Ishikawa (cell line): ENCODE data around the gene SLC8A1.

Source experiments
- CEBPB ChIP-seq: IDR thresholded peaks from 2 replicates; pipeline ENCODE4 v1.6.1; 2012
- CREB1 ChIP-seq: IDR thresholded peaks from 2 replicates; pipeline ENCODE4 v1.6.1; 2012; ENCODE audit warnings: low read depth
- EGR1 ChIP-seq: IDR thresholded peaks from 2 replicates; pipeline ENCODE4 v1.6.1; 2012
- EP300 ChIP-seq: IDR thresholded peaks from 2 replicates; pipeline ENCODE4 v1.6.1; 2012; ENCODE audit warnings: borderline replicate concordance
- FOXM1 ChIP-seq: IDR thresholded peaks from 2 replicates; pipeline ENCODE4 v1.6.1; 2012; ENCODE audit warnings: low read depth, borderline replicate concordance
- NFIC ChIP-seq: IDR thresholded peaks from 2 replicates; pipeline ENCODE4 v1.6.1; 2012
- RAD21 ChIP-seq: IDR thresholded peaks from 2 replicates; pipeline ENCODE4 v1.6.1; 2012; ENCODE audit warnings: low read depth
- TAF1 ChIP-seq: IDR thresholded peaks from 2 replicates; pipeline ENCODE4 v1.6.1; 2012; ENCODE audit warnings: low read depth, mild to moderate bottlenecking
- TCF12 ChIP-seq: IDR thresholded peaks from 2 replicates; pipeline ENCODE4 v1.6.1; 2012; ENCODE audit warnings: low read depth
- TEAD4 ChIP-seq: IDR thresholded peaks from 2 replicates; pipeline ENCODE4 v1.6.1; 2012
- YY1 ChIP-seq: IDR thresholded peaks from 2 replicates; pipeline ENCODE4 v1.6.1; 2012; ENCODE audit warnings: low read depth
- ZBTB7A ChIP-seq: IDR thresholded peaks from 2 replicates; pipeline ENCODE4 v1.6.1; 2012; ENCODE audit warnings: low read depth
- TF ChIP-seq, protein P1 (sequence below): IDR thresholded peaks from 2 replicates; pipeline ENCODE4 v1.6.1; 2012
- TF ChIP-seq, protein P2 (sequence below): IDR thresholded peaks from 2 replicates; pipeline ENCODE4 v1.6.1; 2012; ENCODE audit warnings: low read depth, mild to moderate bottlenecking
- TF ChIP-seq, protein P3 (sequence below): IDR thresholded peaks from 2 replicates; pipeline ENCODE4 v1.6.1; 2012

The SLC8A1 gene

DNA sequence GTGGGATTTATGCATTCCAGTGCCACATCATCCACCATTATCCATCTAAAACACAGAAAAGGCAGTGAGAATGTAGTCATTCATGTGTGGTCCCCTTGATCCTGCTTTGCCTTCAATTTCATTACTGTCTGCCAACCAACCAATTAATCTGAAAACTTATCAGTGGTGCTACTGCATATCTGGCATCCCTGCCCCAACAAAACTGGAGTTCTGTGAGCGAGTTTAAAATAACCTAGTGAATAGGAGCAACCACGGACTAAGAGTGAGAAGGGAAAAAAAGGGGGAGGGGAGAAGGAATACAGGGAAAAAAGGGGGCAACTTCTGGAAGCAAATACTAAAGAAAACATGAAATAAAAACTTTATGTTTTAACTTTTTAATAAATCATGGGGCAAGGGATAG, 42.2 kb downstream of the SLC8A1 start:
- TF ChIP-seq EP300, result no peak
- no peak for TF ChIP-seq TAF1
- no peak for TF ChIP-seq NFIC
- TF ChIP-seq YY1, result no peak
- TF ChIP-seq EGR1, result no peak
- TF ChIP-seq, protein P1, sequence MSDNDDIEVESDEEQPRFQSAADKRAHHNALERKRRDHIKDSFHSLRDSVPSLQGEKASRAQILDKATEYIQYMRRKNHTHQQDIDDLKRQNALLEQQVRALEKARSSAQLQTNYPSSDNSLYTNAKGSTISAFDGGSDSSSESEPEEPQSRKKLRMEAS, result no peak
- no peak for TF ChIP-seq RAD21
- TF ChIP-seq TEAD4, result no peak
- TF ChIP-seq FOXM1, result no peak
- TF ChIP-seq, protein P2, sequence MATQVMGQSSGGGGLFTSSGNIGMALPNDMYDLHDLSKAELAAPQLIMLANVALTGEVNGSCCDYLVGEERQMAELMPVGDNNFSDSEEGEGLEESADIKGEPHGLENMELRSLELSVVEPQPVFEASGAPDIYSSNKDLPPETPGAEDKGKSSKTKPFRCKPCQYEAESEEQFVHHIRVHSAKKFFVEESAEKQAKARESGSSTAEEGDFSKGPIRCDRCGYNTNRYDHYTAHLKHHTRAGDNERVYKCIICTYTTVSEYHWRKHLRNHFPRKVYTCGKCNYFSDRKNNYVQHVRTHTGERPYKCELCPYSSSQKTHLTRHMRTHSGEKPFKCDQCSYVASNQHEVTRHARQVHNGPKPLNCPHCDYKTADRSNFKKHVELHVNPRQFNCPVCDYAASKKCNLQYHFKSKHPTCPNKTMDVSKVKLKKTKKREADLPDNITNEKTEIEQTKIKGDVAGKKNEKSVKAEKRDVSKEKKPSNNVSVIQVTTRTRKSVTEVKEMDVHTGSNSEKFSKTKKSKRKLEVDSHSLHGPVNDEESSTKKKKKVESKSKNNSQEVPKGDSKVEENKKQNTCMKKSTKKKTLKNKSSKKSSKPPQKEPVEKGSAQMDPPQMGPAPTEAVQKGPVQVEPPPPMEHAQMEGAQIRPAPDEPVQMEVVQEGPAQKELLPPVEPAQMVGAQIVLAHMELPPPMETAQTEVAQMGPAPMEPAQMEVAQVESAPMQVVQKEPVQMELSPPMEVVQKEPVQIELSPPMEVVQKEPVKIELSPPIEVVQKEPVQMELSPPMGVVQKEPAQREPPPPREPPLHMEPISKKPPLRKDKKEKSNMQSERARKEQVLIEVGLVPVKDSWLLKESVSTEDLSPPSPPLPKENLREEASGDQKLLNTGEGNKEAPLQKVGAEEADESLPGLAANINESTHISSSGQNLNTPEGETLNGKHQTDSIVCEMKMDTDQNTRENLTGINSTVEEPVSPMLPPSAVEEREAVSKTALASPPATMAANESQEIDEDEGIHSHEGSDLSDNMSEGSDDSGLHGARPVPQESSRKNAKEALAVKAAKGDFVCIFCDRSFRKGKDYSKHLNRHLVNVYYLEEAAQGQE, result no peak
- TF ChIP-seq TCF12, result no peak
- no peak for TF ChIP-seq ZBTB7A
- TF ChIP-seq CEBPB, result no peak
- TF ChIP-seq CREB1, result no peak
- TF ChIP-seq, protein P3, sequence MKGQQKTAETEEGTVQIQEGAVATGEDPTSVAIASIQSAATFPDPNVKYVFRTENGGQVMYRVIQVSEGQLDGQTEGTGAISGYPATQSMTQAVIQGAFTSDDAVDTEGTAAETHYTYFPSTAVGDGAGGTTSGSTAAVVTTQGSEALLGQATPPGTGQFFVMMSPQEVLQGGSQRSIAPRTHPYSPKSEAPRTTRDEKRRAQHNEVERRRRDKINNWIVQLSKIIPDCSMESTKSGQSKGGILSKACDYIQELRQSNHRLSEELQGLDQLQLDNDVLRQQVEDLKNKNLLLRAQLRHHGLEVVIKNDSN, result no peak

DNA sequence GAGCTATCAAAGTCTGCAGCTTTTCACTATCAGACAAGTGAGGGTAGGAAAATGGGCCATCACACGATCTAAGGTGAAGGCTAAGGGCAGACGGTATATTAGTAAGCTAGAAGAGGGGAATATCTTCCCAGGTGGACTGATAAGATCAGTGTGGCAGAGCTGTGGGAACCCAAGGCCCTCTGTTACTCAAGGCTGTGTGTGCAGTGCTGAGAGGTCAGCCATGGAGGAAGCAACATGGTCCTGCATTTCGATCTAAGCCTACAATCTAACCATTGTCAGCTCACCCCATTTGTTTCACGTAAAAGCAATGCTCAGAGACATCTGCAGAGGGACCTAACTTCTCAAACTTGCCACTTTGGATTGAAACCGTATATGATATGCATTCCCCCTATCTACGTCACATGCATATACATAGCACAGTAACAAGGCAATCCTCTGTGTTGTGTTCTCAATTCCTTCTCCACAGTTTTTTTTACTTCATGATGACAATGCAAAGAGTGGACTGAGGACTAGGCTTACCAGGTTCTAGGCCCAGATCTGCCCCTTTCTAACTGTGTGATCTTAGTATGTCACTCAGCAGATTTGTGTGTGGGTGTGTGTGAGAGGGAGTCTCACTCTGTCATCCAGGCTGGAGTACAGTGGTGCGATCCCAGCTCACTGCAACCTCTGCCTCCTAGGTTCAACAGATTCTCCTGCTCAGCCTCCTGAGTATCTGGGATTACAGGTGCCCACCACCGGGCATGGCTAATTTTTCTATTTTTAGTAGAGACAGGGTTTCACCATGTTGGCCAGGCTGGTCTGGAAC, 45.2 kb downstream of the SLC8A1 start:
- TF ChIP-seq EP300 (no peak), CREB1 (no peak), FOXM1 (no peak), CEBPB (no peak), EGR1 (no peak), RAD21 (no peak), NFIC (no peak), TCF12 (no peak), TAF1 (no peak)
- TF ChIP-seq, protein P1, result no peak
- TF ChIP-seq, protein P2, result no peak

DNA sequence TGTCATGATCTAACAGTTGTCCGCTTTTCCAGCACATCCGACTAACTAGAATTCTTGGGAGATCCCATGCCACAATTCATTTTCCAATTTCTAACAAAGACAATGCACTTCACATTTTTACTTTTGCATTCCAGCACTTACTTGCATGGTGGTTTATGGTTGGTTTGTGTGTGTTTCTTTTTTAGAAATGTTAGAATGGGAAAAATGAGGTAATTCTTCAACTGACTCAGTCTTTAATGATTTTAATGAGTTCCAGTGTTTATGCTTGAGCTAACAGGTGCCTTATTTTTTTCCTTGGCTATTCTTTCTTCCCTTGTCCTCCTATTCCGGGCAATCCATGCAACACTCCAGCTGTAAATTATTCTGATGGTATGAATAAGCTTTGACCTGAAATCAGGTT, 46.4 kb downstream of the SLC8A1 start:
- TF ChIP-seq TCF12, result no peak
- no peak for TF ChIP-seq EGR1
- TF ChIP-seq, protein P3, result no peak
- no peak for TF ChIP-seq FOXM1
- TF ChIP-seq, protein P2, result no peak
- no peak for TF ChIP-seq YY1
- no peak for TF ChIP-seq TEAD4
- TF ChIP-seq CEBPB, result no peak
- no peak for TF ChIP-seq NFIC

DNA sequence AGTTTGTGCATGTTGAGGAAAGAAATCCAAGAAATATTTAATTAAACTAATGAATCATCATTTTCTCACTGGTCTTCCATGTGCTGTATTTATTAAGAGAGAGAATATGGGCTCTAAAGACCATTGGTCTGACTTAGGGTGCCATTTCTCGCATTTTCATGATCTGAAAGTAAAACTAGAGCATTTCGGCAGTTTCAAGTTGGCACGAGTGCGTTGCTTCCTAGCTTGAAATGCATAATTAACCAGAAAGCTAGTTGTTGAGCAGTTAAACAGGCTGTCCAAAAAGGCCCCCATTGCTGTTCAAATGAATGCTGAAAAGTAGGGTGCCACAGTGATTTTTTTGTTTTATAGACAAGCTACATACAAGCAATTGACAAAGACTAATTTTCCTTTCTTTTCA, 47.4 kb downstream of the SLC8A1 start:
- TF ChIP-seq EP300 (no peak), TCF12 (no peak), TEAD4 (no peak), TAF1 (no peak), CEBPB (no peak), CREB1 (no peak), RAD21 (no peak), EGR1 (no peak), ZBTB7A (no peak), NFIC (no peak), YY1 (no peak)
- TF ChIP-seq, protein P1, result no peak
- TF ChIP-seq, protein P2, result no peak
- TF ChIP-seq, protein P3, result no peak
